ENCODE results near the gene CBX1. TPM values are rescaled to one million over a fixed set of nuclear protein-coding genes. Genes with fewer than 3 reads are reported as not detected.

Gene CBX1
- total and polyA plus RNA-seq, 4 donors, result 33.3 to 81.1 (median 49.0) TPM

- intact Hi-C loops (cut with DNase I), result loop anchor here (1.0 to 10.0 kb wide), 3 partner anchors 49 to 570 kb away; partner anchors contain the start of genes HOXB3 (in 1 of the 2) and HOXB5 (in 1 of the 2)
- H3K4me1 ChIP-seq (ENCODE audit: control insufficient read depth in 1 of 2, insufficient read depth in 2 of 2, low read length in 2 of 2), result no peaks in the 10 kb centered on the region
- H3K9me3 ChIP-seq (ENCODE audit: control insufficient read depth, low read length), result no peaks in the 10 kb centered on the region
- H3K27me3 ChIP-seq (ENCODE audit: control insufficient read depth in 1 of 2, insufficient read depth in 2 of 2, low read length in 1 of 2), result no peaks in the 10 kb centered on the region
- no peaks in the 10 kb centered on the region for H3K36me3 ChIP-seq (ENCODE audit: control insufficient read depth in 1 of 2, insufficient read depth in 2 of 2, low read length in 1 of 2)
- DNase-seq, result peak; percentile 99
- WGBS, 2 donors, result 0 to 1% methylated on average over 56 of the region's 56 CpGs
- ATAC-seq (ENCODE audit: low FRiP score), result peak; percentile 94
- H3K27ac ChIP-seq (ENCODE audit: low read depth in 1 of 2, low read length in 2 of 2), result peak overlapping the region in 1 of 2 donors; percentile 4
- H3K4me3 ChIP-seq (ENCODE audit: low read length in 2 of 2), result no peak overlapping the region
These were observed 76.0 kb downstream of the CBX1 start for GRCh38 chr17:48025040-48025903.

DNA sequence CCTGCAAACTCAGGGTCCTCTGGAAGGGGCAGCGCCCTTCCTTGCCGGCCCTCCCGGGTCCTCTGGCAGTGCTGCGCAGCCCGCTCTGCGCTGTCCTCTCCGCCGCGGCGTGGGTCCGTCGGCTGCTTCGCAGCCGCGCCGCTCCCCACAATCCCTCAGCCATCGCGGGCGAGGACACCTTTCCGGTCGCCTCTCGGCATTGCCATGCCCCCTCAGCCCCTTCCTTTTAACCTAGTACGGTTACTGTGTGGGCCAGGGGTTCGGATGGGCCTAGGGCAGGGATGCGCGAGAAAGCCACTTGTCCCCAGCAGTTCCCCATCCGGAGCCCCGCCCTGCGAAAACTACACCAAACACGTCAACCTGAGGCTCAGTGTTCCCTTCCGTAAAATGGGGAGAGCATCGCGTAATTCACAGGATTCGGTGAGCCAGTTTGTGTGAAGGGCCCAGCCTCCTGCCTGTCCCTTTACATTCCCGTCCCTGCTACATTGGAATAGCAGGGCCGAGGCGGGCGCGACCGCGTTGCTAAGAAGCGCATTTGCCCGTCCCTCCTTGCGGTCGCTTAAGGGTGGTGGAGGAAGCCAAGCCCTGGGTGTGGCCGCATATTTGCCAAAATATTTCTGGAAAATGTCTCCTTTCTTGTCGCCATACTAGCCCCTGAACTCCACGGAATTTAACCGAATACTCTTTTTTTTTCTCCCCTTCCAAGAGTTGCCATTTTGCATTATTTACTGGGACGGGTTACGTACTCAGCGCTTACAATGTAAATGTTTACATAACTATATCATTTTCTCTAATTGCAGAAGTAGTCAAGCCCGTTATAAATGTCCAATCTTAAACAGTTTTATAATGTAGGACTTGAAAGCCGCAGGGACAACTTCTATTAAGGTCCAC, 76.9 kb downstream of the CBX1 start:
- WGBS, 2 donors, result 1% methylated on average over 47 to 54 of the region's 54 CpGs
- Histone ChIP-seq H3K4me1 (ENCODE audit: control insufficient read depth in 1 of 2, insufficient read depth in 2 of 2, low read length in 2 of 2) (no peaks in the 10 kb centered on the region), H3K27ac (ENCODE audit: low read depth in 1 of 2, low read length in 2 of 2) (peak overlapping the region in 1 of 2 donors; percentile 18), H3K9me3 (ENCODE audit: control insufficient read depth, low read length) (no peaks in the 10 kb centered on the region), H3K36me3 (ENCODE audit: control insufficient read depth in 1 of 2, insufficient read depth in 2 of 2, low read length in 1 of 2) (no peaks in the 10 kb centered on the region), H3K27me3 (ENCODE audit: control insufficient read depth in 1 of 2, insufficient read depth in 2 of 2, low read length in 1 of 2) (no peaks in the 10 kb centered on the region), H3K4me3 (ENCODE audit: low read length in 2 of 2) (no peak overlapping the region)
- intact Hi-C loops (cut with DNase I), result loop anchor here (1.0 to 10.0 kb wide), 6 partner anchors 47 to 570 kb away; partner anchors contain the start of genes HOXB3 (in 1 of the 2), HOXB5 (in 1 of the 2) and SCRN2 (in 1 of the 2)
- ATAC-seq (ENCODE audit: low FRiP score) (peak; percentile 2), DNase-seq (peak; percentile 81 to 84)

GRCh38 chr17:48023400-48024148, 77.7 kb downstream of the CBX1 start:
- DNase-seq (peak; percentile 94 to 96), ATAC-seq (ENCODE audit: low FRiP score) (peak; percentile 70)
- intact Hi-C loops (cut with DNase I), result loop anchor here (5.0 to 10.0 kb wide), 4 partner anchors 46 to 571 kb away; partner anchors contain the start of genes HOXB3 (in 1 of the 2), HOXB5 (in 1 of the 2) and SCRN2 (in 1 of the 2)
- no peaks in the 10 kb centered on the region for H3K36me3 ChIP-seq (ENCODE audit: control insufficient read depth in 1 of 2, insufficient read depth in 2 of 2, low read length in 1 of 2)
- WGBS, 2 donors, result 0% methylated on average over 35 to 54 of the region's 54 CpGs
- H3K4me1 ChIP-seq (ENCODE audit: control insufficient read depth in 1 of 2, insufficient read depth in 2 of 2, low read length in 2 of 2), result no peaks in the 10 kb centered on the region
- peak overlapping the region in 1 of 2 donors; percentile 83 for H3K27ac ChIP-seq (ENCODE audit: low read depth in 1 of 2, low read length in 2 of 2)
- H3K4me3 ChIP-seq (ENCODE audit: low read length in 2 of 2), result peak overlapping the region in 1 of 2 donors; percentile 12
- no peaks in the 10 kb centered on the region for H3K27me3 ChIP-seq (ENCODE audit: control insufficient read depth in 1 of 2, insufficient read depth in 2 of 2, low read length in 1 of 2)
- H3K9me3 ChIP-seq (ENCODE audit: control insufficient read depth, low read length), result no peaks in the 10 kb centered on the region

DNA sequence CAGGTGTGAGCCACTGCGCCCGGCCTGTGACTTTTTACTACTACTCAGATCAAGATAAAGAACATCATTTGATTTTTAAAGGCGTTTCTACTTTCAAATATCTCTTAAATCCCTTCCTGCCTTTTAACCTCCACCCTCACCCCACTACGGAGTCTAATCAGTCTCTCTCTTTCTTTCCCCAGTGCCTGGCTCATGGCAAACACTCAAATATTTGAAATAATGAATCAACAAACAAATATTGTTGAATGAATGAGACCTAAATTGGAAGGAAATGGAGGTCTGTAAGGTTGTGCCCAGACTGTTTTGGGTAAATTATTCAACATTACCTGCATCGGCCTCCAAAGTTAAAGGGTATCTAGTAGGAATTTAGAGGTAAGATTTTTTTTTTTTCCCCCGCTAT, 78.4 kb downstream of the CBX1 start:
- DNase-seq, result no peak
- H3K4me3 ChIP-seq (ENCODE audit: low read length in 2 of 2), result no peak overlapping the region
- no peak for ATAC-seq (ENCODE audit: low FRiP score)
- no peaks in the 10 kb centered on the region for H3K36me3 ChIP-seq (ENCODE audit: control insufficient read depth in 1 of 2, insufficient read depth in 2 of 2, low read length in 1 of 2)
- H3K27ac ChIP-seq (ENCODE audit: low read depth in 1 of 2, low read length in 2 of 2), result no peak overlapping the region
- no peaks in the 10 kb centered on the region for H3K9me3 ChIP-seq (ENCODE audit: control insufficient read depth, low read length)
- WGBS, 2 donors, result 45 to 49% methylated on average over 6 of the region's 6 CpGs
- no peaks in the 10 kb centered on the region for H3K4me1 ChIP-seq (ENCODE audit: control insufficient read depth in 1 of 2, insufficient read depth in 2 of 2, low read length in 2 of 2)
- intact Hi-C loops (cut with DNase I), result loop anchor here (5.0 to 10.0 kb wide), 4 partner anchors 46 to 572 kb away; partner anchors contain the start of genes HOXB3 (in 1 of the 2), HOXB5 (in 1 of the 2) and SCRN2 (in 1 of the 2)
- H3K27me3 ChIP-seq (ENCODE audit: control insufficient read depth in 1 of 2, insufficient read depth in 2 of 2, low read length in 1 of 2), result no peaks in the 10 kb centered on the region

DNA sequence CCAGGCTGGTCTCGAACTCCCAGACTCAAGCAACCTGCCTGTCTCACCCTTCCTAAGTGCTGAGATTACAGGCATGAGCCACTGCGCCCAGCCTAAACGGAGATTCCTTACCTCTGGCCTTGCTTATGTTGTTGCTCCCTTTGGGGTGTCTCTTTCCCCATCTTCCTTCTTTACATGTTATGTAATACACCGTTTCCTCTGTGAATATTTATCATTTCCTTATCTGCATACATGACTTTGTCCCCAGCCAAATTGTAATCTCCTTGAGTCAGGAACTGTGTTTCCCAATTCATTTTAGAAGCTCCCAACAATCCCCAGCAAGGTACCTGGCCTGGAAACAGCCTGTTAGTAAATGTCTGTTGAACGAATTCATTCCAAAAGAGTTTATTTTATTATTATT, 79.3 kb downstream of the CBX1 start:
- DNase-seq (peak in 1 of 2 donors; percentile 32), ATAC-seq (ENCODE audit: low FRiP score) (no peak)
- H3K27me3 ChIP-seq (ENCODE audit: control insufficient read depth in 1 of 2, insufficient read depth in 2 of 2, low read length in 1 of 2), result no peaks in the 10 kb centered on the region
- intact Hi-C loops (cut with DNase I), result loop anchor here (5.0 to 10.0 kb wide), 4 partner anchors 45 to 573 kb away; partner anchors contain the start of genes HOXB3 (in 1 of the 2), HOXB5 (in 1 of the 2) and SCRN2 (in 1 of the 2)
- WGBS, 2 donors, result 73 to 74% methylated on average over 5 of the region's 5 CpGs
- no peaks in the 10 kb centered on the region for H3K36me3 ChIP-seq (ENCODE audit: control insufficient read depth in 1 of 2, insufficient read depth in 2 of 2, low read length in 1 of 2)
- H3K9me3 ChIP-seq (ENCODE audit: control insufficient read depth, low read length), result no peaks in the 10 kb centered on the region
- H3K4me1 ChIP-seq (ENCODE audit: control insufficient read depth in 1 of 2, insufficient read depth in 2 of 2, low read length in 2 of 2), result no peaks in the 10 kb centered on the region
- H3K4me3 ChIP-seq (ENCODE audit: low read length in 2 of 2), result no peak overlapping the region
- no peak overlapping the region for H3K27ac ChIP-seq (ENCODE audit: low read depth in 1 of 2, low read length in 2 of 2)

Small RNA genes lying within 50 kb of the gene (microRNA-seq; reads per million reads assigned to microRNA genes)
- 1,789 to 2,274 reads per million in 2 donors for gene MIR152

Other genes with a start within 250 kb of the CBX1 start
- 10 to 100 TPM; 14.3 to 18.0 TPM for gene SP2, start 205.2 kb downstream of the CBX1 start, total RNA-seq
- gene SP2, start 205.2 kb downstream of the CBX1 start, polyA plus RNA-seq, result 10 to 100 TPM in 1 of 2 donors, 1 to 10 TPM in 1; 7.5 to 12.0 TPM
- gene PNPO, start 159.9 kb downstream of the CBX1 start, total RNA-seq, result 10 to 100 TPM; 14.3 to 19.5 TPM
- 1 to 10 TPM; 4.9 to 6.9 TPM for gene PNPO, start 159.9 kb downstream of the CBX1 start, polyA plus RNA-seq
- gene PRR15L, start 143.6 kb downstream of the CBX1 start, total RNA-seq, result not detected
- 10 to 100 TPM in 1 of 2 donors, under 1 TPM in 1; 0.87 to 43.5 TPM for gene PRR15L, start 143.6 kb downstream of the CBX1 start, polyA plus RNA-seq
- 100 to 1,000 TPM in 1 of 2 donors, 10 to 100 TPM in 1; 99.5 to 196 TPM for gene CDK5RAP3, start 130.4 kb downstream of the CBX1 start, total RNA-seq
- 100 to 1,000 TPM in 1 of 2 donors, 10 to 100 TPM in 1; 66.1 to 679 TPM for gene CDK5RAP3, start 130.4 kb downstream of the CBX1 start, polyA plus RNA-seq
- 10 to 100 TPM; 59.9 to 84.2 TPM for gene COPZ2, start 63.7 kb downstream of the CBX1 start, total RNA-seq
- 100 to 1,000 TPM; 104 to 108 TPM for gene COPZ2, start 63.7 kb downstream of the CBX1 start, polyA plus RNA-seq
- 100 to 1,000 TPM; 161 to 250 TPM for gene NFE2L1, start 53.1 kb downstream of the CBX1 start, total RNA-seq
- 10 to 100 TPM; 80.6 to 83.3 TPM for gene NFE2L1, start 53.1 kb downstream of the CBX1 start, polyA plus RNA-seq
- gene SNX11, start 6.3 kb upstream of the CBX1 start, total RNA-seq, result 10 to 100 TPM; 17.4 to 18.8 TPM
- gene SNX11, start 6.3 kb upstream of the CBX1 start, polyA plus RNA-seq, result 10 to 100 TPM; 11.7 to 17.2 TPM

Measured in aorta (tissue), 5 donors.